Measurements from ENCODE around the gene HNRNPH3.

HNRNPH3 gene

GRCh38 chr10:68342909-68343516 is 11.1 kb downstream of the HNRNPH3 start:
- TF ChIP-seq GATA2 (IDR thresholded peaks at IDR 0.05; ENCODE audit: low read depth, low read length): no peak
- TF ChIP-seq GATA3 (IDR thresholded peaks at IDR 0.05; ENCODE audit: low read depth, low read length): no peak

- TF ChIP-seq GATA3 (IDR thresholded peaks at IDR 0.05; ENCODE audit: low read depth, low read length) (no peak), GATA2 (IDR thresholded peaks at IDR 0.05; ENCODE audit: low read depth, low read length) (no peak)
Measured at GRCh38 chr10:68345621-68346020, 13.8 kb downstream of the HNRNPH3 start.

GRCh38 chr10:68346774-68347173 is 14.9 kb downstream of the HNRNPH3 start:
- TF ChIP-seq GATA2 (IDR thresholded peaks at IDR 0.05; ENCODE audit: low read depth, low read length) (no peak), GATA3 (IDR thresholded peaks at IDR 0.05; ENCODE audit: low read depth, low read length) (no peak)

- no peak for TF ChIP-seq GATA2 (IDR thresholded peaks at IDR 0.05; ENCODE audit: low read depth, low read length)
Measured at GRCh38 chr10:68348265-68348741, 16.4 kb downstream of the HNRNPH3 start.

- TF ChIP-seq GATA2 (IDR thresholded peaks at IDR 0.05; ENCODE audit: low read depth, low read length): no peak
- TF ChIP-seq GATA3 (IDR thresholded peaks at IDR 0.05; ENCODE audit: low read depth, low read length): no peak
Measured at GRCh38 chr10:68353537-68353936, 21.7 kb downstream of the HNRNPH3 start.

- no peak for TF ChIP-seq GATA3 (IDR thresholded peaks at IDR 0.05; ENCODE audit: low read depth, low read length)
- no peak for TF ChIP-seq GATA2 (IDR thresholded peaks at IDR 0.05; ENCODE audit: low read depth, low read length)
Measured at GRCh38 chr10:68359189-68359588, 27.3 kb downstream of the HNRNPH3 start.

- TF ChIP-seq GATA3 (IDR thresholded peaks at IDR 0.05; ENCODE audit: low read depth, low read length) (no peak), GATA2 (IDR thresholded peaks at IDR 0.05; ENCODE audit: low read depth, low read length) (no peak)
Measured at GRCh38 chr10:68362590-68362989, 30.7 kb downstream of the HNRNPH3 start.

GRCh38 chr10:68364101-68364886 is 32.4 kb downstream of the HNRNPH3 start:
- TF ChIP-seq GATA3 (IDR thresholded peaks at IDR 0.05; ENCODE audit: low read depth, low read length): no peak
- TF ChIP-seq GATA2 (IDR thresholded peaks at IDR 0.05; ENCODE audit: low read depth, low read length): no peak

GRCh38 chr10:68365611-68366010 is 33.7 kb downstream of the HNRNPH3 start:
- no peak for TF ChIP-seq GATA2 (IDR thresholded peaks at IDR 0.05; ENCODE audit: low read depth, low read length)
- TF ChIP-seq GATA3 (IDR thresholded peaks at IDR 0.05; ENCODE audit: low read depth, low read length): no peak

GRCh38 chr10:68366600-68366999 is 34.7 kb downstream of the HNRNPH3 start:
- TF ChIP-seq GATA3 (IDR thresholded peaks at IDR 0.05; ENCODE audit: low read depth, low read length): no peak

GRCh38 chr10:68367121-68367520 is 35.3 kb downstream of the HNRNPH3 start:
- TF ChIP-seq GATA3 (IDR thresholded peaks at IDR 0.05; ENCODE audit: low read depth, low read length): no peak
- TF ChIP-seq GATA2 (IDR thresholded peaks at IDR 0.05; ENCODE audit: low read depth, low read length): no peak

- TF ChIP-seq GATA2 (IDR thresholded peaks at IDR 0.05; ENCODE audit: low read depth, low read length): no peak
- no peak for TF ChIP-seq GATA3 (IDR thresholded peaks at IDR 0.05; ENCODE audit: low read depth, low read length)
Measured at GRCh38 chr10:68371604-68372003, 39.7 kb downstream of the HNRNPH3 start.

GRCh38 chr10:68385740-68386139 is 53.9 kb downstream of the HNRNPH3 start:
- TF ChIP-seq GATA2 (IDR thresholded peaks at IDR 0.05; ENCODE audit: low read depth, low read length) (no peak), GATA3 (IDR thresholded peaks at IDR 0.05; ENCODE audit: low read depth, low read length) (no peak)
